Naive B cell (primary cell): Measurements from ENCODE around the gene E2F6. TPM values are rescaled to one million over a fixed set of nuclear protein-coding genes. Genes with fewer than 3 reads are reported as not detected.

ENCODE experiments used
- ATAC-seq, 2 donors: fragments of 150-1000 bp; cut with Tn5 transposase; 2 replicates each; pipeline ENCODE4 v1.10.0; 2021; ENCODE audit warnings: low read depth in 2 of 2, mild to moderate bottlenecking in 2 of 2, moderate library complexity in 2 of 2
- DNase-seq: peaks from one replicate; pipeline ENCODE4 v3.0.0; 2022
- H3K27ac Mint-ChIP-seq, 6 donors: one replicate each; pipeline ENCODE4 v1.8.0; 2020 to 2022; ENCODE audit warnings: mild to moderate bottlenecking in 6 of 6, mixed read lengths in 6 of 6, moderate library complexity in 5 of 6, inconsistent platforms in 2 of 6
- H3K27me3 Mint-ChIP-seq, 3 donors: one replicate each; pipeline ENCODE4 v1.8.0; 2021 to 2022; ENCODE audit warnings: mixed read lengths in 3 of 3, mild to moderate bottlenecking in 1 of 3
- H3K36me3 Mint-ChIP-seq, 2 donors: one replicate each; pipeline ENCODE4 v1.8.0; 2020 to 2022; ENCODE audit warnings: mixed read lengths in 2 of 2, inconsistent platforms in 1 of 2, mild to moderate bottlenecking in 1 of 2
- H3K4me1 Mint-ChIP-seq, 3 donors: one replicate each; pipeline ENCODE4 v1.8.0; 2020 to 2022; ENCODE audit warnings: mixed read lengths in 3 of 3, inconsistent platforms in 1 of 3, mild to moderate bottlenecking in 1 of 3, moderate library complexity in 1 of 3
- H3K4me3 Mint-ChIP-seq, 8 donors: one replicate each; pipeline ENCODE4 v1.8.0; 2020 to 2022; ENCODE audit warnings: mild to moderate bottlenecking in 8 of 8, mixed read lengths in 8 of 8, moderate library complexity in 8 of 8, inconsistent platforms in 2 of 8
- H3K9me3 Mint-ChIP-seq, 7 donors: one replicate each; pipeline ENCODE4 v1.8.0; 2020 to 2022; ENCODE audit warnings: mixed read lengths in 7 of 7, mild to moderate bottlenecking in 5 of 7, inconsistent platforms in 2 of 7, moderate library complexity in 1 of 7
- polyA plus RNA-seq, 6 donors: library from polyadenylated mRNA; unstranded; fragments of 300-500 nt; fragmentation: Illumina TruSeq; gene quantifications; one replicate each; pipeline ENCODE4 v1.2.3, GENCODE V29; 2021; ENCODE audit warnings: low read depth in 6 of 6

E2F6 gene
- polyA plus RNA-seq, 6 donors from 2014 or later = 1.9 to 11.0 (median 2.9) TPM

- Mint-ChIP-seq H3K4me3 (no peak overlapping the region), H3K36me3 (peaks cover 0 to 4% of the 10 kb centered on the region in 2 donors), H3K4me1 (no peaks in the 10 kb centered on the region), H3K27ac (no peak overlapping the region), H3K9me3 (peaks cover 0 to 5% (median 0%) of the 10 kb centered on the region in 7 donors), H3K27me3 (no peaks in the 10 kb centered on the region)
- DNase-seq = no peak
- ATAC-seq = no peak
Observed at GRCh38 chr2:11433822-11434221, 32.1 kb downstream of the E2F6 start.

DNA sequence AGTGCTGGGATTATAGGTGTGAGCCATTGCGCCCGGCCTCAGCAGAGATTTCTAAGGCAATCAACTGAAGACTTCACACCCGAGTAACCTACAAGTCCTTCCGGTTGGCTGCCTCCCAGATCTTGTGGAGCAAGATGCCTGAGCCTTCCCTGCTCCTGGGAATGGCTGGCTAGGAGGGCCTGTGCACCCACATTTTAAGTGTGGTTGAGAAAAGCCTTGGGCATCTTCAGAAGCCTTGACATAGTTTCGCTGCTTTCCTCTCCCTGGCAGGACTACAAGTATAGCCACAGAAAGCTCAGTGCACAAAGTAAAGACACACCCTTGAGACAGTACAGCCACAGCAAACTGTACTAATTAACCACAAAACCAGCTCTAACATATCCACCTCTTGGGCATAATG lies 35.2 kb downstream of the E2F6 start:
- no peak overlapping the region for H3K27ac Mint-ChIP-seq
- H3K9me3 Mint-ChIP-seq = peaks cover 0 to 5% (median 0%) of the 10 kb centered on the region in 7 donors
- no peaks in the 10 kb centered on the region for H3K36me3 Mint-ChIP-seq
- H3K4me1 Mint-ChIP-seq = no peaks in the 10 kb centered on the region
- H3K4me3 Mint-ChIP-seq = no peak overlapping the region
- ATAC-seq (no peak), DNase-seq (no peak)
- no peaks in the 10 kb centered on the region for H3K27me3 Mint-ChIP-seq

DNA sequence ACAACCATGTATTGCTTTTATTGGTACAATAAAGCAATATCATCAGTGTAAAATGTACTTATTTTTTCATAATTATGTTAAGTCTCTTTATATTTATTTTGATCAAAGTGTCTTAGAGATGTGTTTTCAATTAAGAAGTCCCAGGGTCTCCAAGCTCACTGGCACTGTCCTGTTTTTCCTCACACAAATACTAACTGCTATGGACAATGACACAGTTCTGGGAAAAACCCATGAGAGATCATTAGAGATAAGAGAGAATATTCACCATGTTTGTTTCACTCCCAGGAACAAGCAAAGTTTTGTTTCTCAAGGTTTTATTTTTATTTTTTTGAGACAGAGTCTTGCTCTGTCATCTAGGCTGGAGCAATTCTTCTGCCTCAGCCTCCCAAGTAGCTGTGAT lies 38.7 kb downstream of the E2F6 start:
- H3K27ac Mint-ChIP-seq = no peak overlapping the region
- H3K4me1 Mint-ChIP-seq = no peaks in the 10 kb centered on the region
- H3K9me3 Mint-ChIP-seq = no peaks in the 10 kb centered on the region
- H3K36me3 Mint-ChIP-seq = no peaks in the 10 kb centered on the region
- DNase-seq = no peak
- no peaks in the 10 kb centered on the region for H3K27me3 Mint-ChIP-seq
- no peak overlapping the region for H3K4me3 Mint-ChIP-seq
- no peak for ATAC-seq

DNA sequence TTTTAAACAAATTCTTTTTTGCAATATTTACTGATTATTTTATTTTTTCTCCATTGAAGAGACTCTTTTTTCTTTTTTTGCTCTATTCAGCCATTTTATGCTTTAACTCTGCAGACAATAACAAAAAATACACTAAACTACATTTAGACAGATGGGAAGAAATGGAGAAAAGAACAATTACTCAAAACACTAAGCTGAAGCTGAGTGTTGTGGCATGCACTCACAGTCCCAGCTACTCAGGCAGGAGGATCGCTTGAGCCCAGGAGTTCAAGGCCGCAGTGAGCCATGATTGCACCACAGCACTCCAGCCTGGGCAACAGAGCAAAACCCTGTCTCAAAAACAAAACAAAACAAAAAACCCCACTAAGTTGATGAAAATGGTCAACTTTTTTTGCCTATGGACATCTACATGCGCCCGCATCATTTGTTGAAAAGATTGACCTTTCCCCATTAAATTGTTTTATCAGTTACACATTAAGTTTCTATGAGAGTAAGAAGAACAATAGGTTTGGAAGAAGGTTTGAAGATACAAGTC lies 43.0 kb downstream of the E2F6 start:
- Mint-ChIP-seq H3K9me3 (peaks cover 0 to 6% (median 5%) of the 10 kb centered on the region in 7 donors), H3K36me3 (peaks cover 0 to 4% of the 10 kb centered on the region in 2 donors), H3K4me1 (no peaks in the 10 kb centered on the region), H3K4me3 (no peak overlapping the region), H3K27me3 (peaks cover 0 to 4% (median 0%) of the 10 kb centered on the region in 3 donors), H3K27ac (peak overlapping the region in 1 of 6 donors; percentile 18)
- DNase-seq = no peak
- no peak for ATAC-seq

GRCh38 chr2:11422491-11422865 lies 43.5 kb downstream of the E2F6 start:
- H3K4me1 Mint-ChIP-seq = no peaks in the 10 kb centered on the region
- DNase-seq (no peak), ATAC-seq (no peak)
- no peak overlapping the region for H3K4me3 Mint-ChIP-seq
- peak overlapping the region in 1 of 6 donors; percentile 18 for H3K27ac Mint-ChIP-seq
- peaks cover 0 to 6% of the 10 kb centered on the region in 2 donors for H3K36me3 Mint-ChIP-seq
- H3K27me3 Mint-ChIP-seq = peaks cover 0 to 4% (median 0%) of the 10 kb centered on the region in 3 donors
- H3K9me3 Mint-ChIP-seq = peaks cover 0 to 10% (median 7%) of the 10 kb centered on the region in 7 donors

GRCh38 chr2:11421863-11422490 lies 44.0 kb downstream of the E2F6 start:
- DNase-seq (no peak), ATAC-seq (no peak)
- Mint-ChIP-seq H3K4me3 (no peak overlapping the region), H3K27ac (no peak overlapping the region), H3K27me3 (peaks cover 0 to 4% (median 0%) of the 10 kb centered on the region in 3 donors), H3K9me3 (peaks cover 0 to 15% (median 8%) of the 10 kb centered on the region in 7 donors), H3K4me1 (no peaks in the 10 kb centered on the region), H3K36me3 (peaks cover 0 to 6% of the 10 kb centered on the region in 2 donors)

GRCh38 chr2:11420671-11421070 lies 45.3 kb downstream of the E2F6 start:
- no peak overlapping the region for H3K4me3 Mint-ChIP-seq
- H3K4me1 Mint-ChIP-seq = no peaks in the 10 kb centered on the region
- ATAC-seq = no peak
- peaks cover 0 to 17% (median 8%) of the 10 kb centered on the region in 7 donors for H3K9me3 Mint-ChIP-seq
- no peak overlapping the region for H3K27ac Mint-ChIP-seq
- H3K36me3 Mint-ChIP-seq = peaks cover 0 to 11% of the 10 kb centered on the region in 2 donors
- peaks cover 0 to 4% (median 3%) of the 10 kb centered on the region in 3 donors for H3K27me3 Mint-ChIP-seq
- no peak for DNase-seq

GRCh38 chr2:11420190-11420589 lies 45.8 kb downstream of the E2F6 start:
- H3K4me1 Mint-ChIP-seq = no peaks in the 10 kb centered on the region
- DNase-seq (no peak), ATAC-seq (no peak)
- peaks cover 0 to 7% (median 4%) of the 10 kb centered on the region in 3 donors for H3K27me3 Mint-ChIP-seq
- peaks cover 0 to 17% (median 8%) of the 10 kb centered on the region in 7 donors for H3K9me3 Mint-ChIP-seq
- H3K4me3 Mint-ChIP-seq = no peak overlapping the region
- peaks cover 0 to 14% of the 10 kb centered on the region in 2 donors for H3K36me3 Mint-ChIP-seq
- H3K27ac Mint-ChIP-seq = no peak overlapping the region

GRCh38 chr2:11419781-11420180 lies 46.2 kb downstream of the E2F6 start:
- Mint-ChIP-seq H3K4me3 (no peak overlapping the region), H3K27ac (no peak overlapping the region), H3K27me3 (peaks cover 0 to 7% (median 4%) of the 10 kb centered on the region in 3 donors), H3K36me3 (peaks cover 0 to 14% of the 10 kb centered on the region in 2 donors), H3K9me3 (peaks cover 0 to 17% (median 8%) of the 10 kb centered on the region in 7 donors), H3K4me1 (no peaks in the 10 kb centered on the region)
- no peak for DNase-seq
- ATAC-seq = no peak

DNA sequence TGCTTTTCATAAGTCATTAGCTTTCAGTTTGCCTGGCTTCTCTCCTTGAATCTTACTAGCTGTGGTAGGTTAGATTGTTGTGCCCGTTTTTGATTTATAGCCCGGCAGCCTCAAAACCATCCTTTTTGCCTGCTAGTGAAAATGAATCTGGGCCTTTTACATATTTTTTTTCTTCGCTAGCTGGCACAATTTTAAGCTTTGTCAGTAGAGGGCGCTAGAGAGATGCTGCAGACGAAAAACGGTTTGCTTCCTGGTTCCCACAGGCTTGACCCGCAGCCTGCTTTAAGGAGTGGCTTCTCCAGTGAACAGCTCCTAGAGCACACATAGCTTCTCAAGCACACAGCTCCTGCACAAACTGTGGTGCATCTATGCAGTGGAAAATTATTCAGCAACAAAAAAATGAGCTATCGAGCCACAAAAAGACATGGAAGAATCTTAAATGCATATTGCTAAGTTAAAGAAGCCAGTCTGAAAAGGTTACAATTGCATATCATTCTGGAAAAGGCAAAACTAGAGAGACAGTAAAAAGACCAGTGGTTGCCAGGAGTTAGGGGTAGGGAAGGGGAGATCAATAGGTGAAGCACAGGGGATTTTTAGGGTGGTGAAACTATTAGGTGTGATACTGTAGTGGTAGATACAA lies 47.9 kb downstream of the E2F6 start:
- DNase-seq (no peak), ATAC-seq (no peak)
- H3K27ac Mint-ChIP-seq = no peak overlapping the region
- H3K4me1 Mint-ChIP-seq = no peaks in the 10 kb centered on the region
- peaks cover 4 to 15% (median 6%) of the 10 kb centered on the region in 3 donors for H3K27me3 Mint-ChIP-seq
- peaks cover 0 to 14% of the 10 kb centered on the region in 2 donors for H3K36me3 Mint-ChIP-seq
- H3K4me3 Mint-ChIP-seq = no peak overlapping the region
- peaks cover 0 to 17% (median 8%) of the 10 kb centered on the region in 7 donors for H3K9me3 Mint-ChIP-seq

- no peak for DNase-seq
- Mint-ChIP-seq H3K27me3 (peaks cover 10 to 22% (median 11%) of the 10 kb centered on the region in 3 donors), H3K4me1 (peaks cover 0 to 3% (median 0%) of the 10 kb centered on the region in 3 donors), H3K4me3 (no peak overlapping the region), H3K9me3 (peaks cover 0 to 17% (median 8%) of the 10 kb centered on the region in 7 donors), H3K27ac (no peak overlapping the region), H3K36me3 (peaks cover 0 to 14% of the 10 kb centered on the region in 2 donors)
- no peak for ATAC-seq
Observed at GRCh38 chr2:11416931-11417330, 49.0 kb downstream of the E2F6 start.

DNA sequence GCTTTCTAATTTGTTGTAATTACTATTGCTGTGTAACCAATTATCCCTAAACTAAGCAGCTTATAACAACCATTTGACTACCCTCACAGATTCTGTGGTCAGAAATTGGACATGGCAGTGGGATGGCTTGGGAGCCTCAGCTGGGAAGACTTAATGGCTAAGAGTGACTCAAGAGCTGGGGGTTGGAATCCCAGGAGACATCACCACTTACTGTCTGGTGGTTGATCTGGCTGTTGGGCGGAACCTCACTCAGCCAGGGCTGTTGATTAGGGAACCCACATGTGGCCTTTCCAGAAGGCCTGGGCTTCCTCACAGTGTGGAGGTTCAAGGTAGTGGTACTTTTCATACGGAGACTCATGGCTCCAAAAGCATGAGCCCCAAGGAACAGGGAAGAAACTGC lies 49.8 kb downstream of the E2F6 start:
- Mint-ChIP-seq H3K27me3 (peaks cover 9 to 22% (median 11%) of the 10 kb centered on the region in 3 donors), H3K4me1 (peaks cover 0 to 4% (median 0%) of the 10 kb centered on the region in 3 donors), H3K9me3 (peaks cover 0 to 17% (median 8%) of the 10 kb centered on the region in 7 donors), H3K4me3 (no peak overlapping the region), H3K27ac (no peak overlapping the region), H3K36me3 (peaks cover 0 to 14% of the 10 kb centered on the region in 2 donors)
- ATAC-seq (no peak), DNase-seq (no peak)

- H3K9me3 Mint-ChIP-seq = peaks cover 0 to 17% (median 8%) of the 10 kb centered on the region in 7 donors
- peaks cover 0 to 4% (median 0%) of the 10 kb centered on the region in 3 donors for H3K4me1 Mint-ChIP-seq
- DNase-seq (no peak), ATAC-seq (no peak)
- peaks cover 18 to 22% (median 19%) of the 10 kb centered on the region in 3 donors for H3K27me3 Mint-ChIP-seq
- peaks cover 0 to 14% of the 10 kb centered on the region in 2 donors for H3K36me3 Mint-ChIP-seq
- H3K27ac Mint-ChIP-seq = peak overlapping the region in 1 of 6 donors; percentile 69
- H3K4me3 Mint-ChIP-seq = no peak overlapping the region
Observed at GRCh38 chr2:11414372-11415124, 51.4 kb downstream of the E2F6 start.
